GM12874 (cell line): ENCODE measurements around the gene CCNB3.

Experiments
- TF ChIP-seq, protein P1 (sequence below): IDR thresholded peaks from 2 replicates; pipeline ENCODE4 v1.5.1; 2011; ENCODE audit warnings: low read depth, mild to moderate bottlenecking, control low read depth, low read length, moderate library complexity; ENCODE audit not compliant: insufficient read depth

The CCNB3 gene

DNA sequence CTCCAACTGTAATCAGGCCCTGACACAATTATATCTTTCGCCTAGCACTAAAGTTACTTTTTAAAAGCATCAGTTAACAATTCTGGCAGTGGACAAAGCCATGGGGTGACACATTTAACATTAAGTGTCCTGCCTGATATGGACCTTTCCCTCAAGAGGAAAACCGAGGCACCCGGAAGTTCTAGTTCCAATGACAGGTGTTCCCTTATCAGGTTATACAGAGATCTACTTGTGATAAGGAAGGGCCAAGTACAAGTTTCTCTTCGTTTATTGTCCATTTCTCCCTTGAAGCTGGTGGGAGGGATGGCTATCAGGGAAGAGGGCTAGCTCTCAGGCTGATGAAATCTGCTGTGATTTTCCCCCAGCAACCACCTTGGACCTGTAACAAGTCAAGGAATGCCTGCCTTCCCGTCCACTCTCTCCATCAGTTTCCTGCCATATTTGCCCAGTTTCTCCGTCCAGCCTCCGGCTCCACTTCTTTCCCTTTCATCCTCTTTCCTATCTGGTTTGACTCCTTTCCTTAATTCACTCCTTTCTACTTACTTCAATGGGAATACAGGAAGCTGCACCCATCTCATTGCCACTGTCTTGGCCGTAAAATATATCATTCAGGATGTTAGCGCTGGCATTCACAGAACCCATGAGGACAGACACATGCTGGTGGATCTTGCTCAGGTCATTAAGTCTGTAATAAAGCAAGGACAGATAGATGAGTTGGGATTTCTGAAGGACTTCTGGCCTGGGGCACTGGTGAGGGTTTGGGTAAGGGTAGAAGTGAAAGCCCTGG is 171.1 kb downstream of the CCNB3 start:
- TF ChIP-seq, protein P1, sequence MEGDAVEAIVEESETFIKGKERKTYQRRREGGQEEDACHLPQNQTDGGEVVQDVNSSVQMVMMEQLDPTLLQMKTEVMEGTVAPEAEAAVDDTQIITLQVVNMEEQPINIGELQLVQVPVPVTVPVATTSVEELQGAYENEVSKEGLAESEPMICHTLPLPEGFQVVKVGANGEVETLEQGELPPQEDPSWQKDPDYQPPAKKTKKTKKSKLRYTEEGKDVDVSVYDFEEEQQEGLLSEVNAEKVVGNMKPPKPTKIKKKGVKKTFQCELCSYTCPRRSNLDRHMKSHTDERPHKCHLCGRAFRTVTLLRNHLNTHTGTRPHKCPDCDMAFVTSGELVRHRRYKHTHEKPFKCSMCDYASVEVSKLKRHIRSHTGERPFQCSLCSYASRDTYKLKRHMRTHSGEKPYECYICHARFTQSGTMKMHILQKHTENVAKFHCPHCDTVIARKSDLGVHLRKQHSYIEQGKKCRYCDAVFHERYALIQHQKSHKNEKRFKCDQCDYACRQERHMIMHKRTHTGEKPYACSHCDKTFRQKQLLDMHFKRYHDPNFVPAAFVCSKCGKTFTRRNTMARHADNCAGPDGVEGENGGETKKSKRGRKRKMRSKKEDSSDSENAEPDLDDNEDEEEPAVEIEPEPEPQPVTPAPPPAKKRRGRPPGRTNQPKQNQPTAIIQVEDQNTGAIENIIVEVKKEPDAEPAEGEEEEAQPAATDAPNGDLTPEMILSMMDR = no peak

DNA sequence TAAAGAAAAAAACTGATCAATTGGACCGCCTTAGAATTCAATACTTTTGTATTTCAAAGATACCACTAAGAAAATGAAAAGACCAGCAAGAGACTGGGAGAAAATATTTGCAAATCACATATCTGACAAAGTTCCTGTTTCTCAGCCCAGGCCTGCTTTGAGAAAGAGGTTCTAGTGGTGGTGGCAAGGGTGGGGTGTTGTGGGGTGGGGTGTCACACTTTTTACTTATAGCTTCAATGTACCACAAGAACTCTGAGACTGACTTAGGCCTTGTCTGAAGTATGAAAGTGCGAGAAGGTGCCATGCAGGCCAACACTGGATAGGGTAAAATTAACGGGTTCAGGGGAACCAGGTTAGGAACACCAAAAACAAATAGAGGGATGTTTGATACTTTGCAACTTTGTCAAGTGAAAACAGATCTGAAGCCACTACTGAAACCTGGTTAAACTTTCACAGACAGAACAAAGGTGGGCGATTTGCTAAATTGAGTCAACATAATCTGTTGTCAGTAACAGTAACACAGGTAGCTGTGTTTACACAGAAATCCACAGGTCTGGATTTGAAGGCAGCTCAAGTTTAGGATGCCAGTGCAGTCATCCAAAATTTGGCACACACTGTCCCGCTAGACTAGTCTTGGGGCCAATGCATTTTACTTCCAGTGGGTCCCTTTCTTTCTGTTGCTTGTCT is 177.3 kb downstream of the CCNB3 start:
- TF ChIP-seq, protein P1 = no peak

DNA sequence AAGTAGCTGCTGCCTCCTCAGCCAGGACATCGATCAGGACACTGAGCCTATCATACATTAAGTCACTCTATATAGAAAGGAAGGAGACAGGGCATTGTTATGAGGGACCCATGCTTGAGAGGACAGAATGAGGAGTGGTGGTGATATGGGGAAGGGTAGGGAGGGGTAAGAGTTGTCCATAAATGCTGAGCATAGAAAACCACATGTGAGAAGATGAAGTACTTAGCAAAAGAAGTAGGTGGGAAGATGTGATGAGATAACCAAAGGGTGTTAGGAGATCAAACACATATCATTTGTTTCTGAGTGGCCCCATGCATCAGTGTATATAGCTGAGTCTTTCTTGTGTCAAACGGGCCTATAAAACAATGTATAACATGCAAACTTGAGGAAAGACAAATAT is 182.0 kb downstream of the CCNB3 start:
- TF ChIP-seq, protein P1 = no peak

DNA sequence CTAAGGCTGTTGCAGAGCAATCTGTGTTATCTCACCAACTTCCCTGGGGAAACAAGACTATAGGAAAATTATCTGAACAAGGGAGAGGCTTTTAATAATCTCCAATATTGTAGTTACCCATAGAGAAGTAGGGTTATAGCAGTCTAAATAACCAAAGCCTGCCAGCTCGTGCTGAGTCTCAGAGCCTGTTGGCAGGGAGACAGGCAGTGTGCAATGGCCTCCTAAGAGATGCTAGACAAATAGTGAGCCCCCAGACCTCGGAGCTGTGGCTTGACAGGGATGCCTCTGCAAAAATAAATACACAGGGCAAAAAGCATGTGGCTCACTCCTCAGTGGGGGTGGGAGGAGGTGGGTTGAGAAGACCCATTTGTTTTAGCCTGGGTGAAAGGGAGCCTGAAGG is 189.3 kb downstream of the CCNB3 start:
- TF ChIP-seq, protein P1 = no peak
